GM11168 (cell line): ENCODE measurements around the gene TBPL2.
"Not testable (repeated sequence)": the region's sequence is repeated elsewhere in the genome, so short reads cannot be mapped to it uniquely, and the experiment has no call there.

ENCODE experiments used
- in situ Hi-C: fragments of 300-500 bp; cut with MboI; formaldehyde crosslinking; loops from one replicate; pipeline ENCODE4 v1.12.0; 2022; ENCODE audit warnings: low sequenced_read_pairs; ENCODE audit not compliant: unreplicated experiment

TBPL2 gene

DNA sequence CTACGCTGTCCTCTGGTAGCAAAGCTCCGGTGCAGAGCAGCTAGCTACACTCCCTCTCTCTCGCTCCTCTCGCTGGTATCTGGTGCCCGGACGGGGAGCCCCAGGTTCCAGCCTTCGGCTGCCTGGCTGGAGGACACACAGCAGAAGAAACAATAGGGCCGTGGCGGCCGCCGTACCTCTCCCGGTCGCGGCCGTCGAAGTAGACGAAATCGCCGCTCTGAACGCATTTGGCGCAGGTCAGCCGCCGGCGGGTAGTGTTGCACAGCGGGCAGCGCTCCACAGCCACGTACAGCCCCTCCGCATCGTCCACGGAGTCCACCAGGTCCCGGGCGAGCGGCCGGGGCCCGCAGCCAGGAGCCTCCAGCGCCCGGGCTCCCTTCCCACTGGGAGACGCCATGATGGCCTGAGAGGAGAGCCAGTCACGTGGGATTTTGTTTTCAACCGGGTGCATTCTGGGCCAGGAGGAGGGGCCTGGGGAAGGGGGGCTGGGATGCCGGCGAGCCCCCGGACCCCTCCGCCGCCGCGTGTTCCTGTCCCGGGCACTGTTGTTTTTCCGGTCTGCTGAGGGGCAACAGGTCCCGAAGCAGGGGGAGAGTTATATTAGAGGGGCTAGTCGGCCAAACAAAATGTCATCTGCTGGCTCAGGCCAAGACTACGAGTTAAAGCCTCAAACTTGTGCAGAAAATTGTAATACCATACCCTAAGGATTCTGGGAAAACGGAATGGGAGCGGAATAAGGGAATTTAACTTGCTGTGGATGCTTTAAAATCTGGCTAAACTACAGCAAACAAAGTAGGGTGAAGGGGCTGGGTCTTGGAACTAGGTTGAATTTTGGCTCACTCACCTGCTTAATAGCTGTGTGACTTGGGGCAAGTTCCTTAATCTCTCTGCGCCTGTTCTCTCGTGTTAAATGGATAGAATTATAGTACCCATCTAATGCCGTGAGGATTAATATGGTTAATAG lies 28.7 kb downstream of the TBPL2 start, which contains the start of gene ATG14:
ATG14 (minus strand) TSS at position 405 of the 964 bp plus-strand sequence; CDS start at position 397, 8 bp downstream.
- in situ Hi-C loops, result no loop called here

DNA sequence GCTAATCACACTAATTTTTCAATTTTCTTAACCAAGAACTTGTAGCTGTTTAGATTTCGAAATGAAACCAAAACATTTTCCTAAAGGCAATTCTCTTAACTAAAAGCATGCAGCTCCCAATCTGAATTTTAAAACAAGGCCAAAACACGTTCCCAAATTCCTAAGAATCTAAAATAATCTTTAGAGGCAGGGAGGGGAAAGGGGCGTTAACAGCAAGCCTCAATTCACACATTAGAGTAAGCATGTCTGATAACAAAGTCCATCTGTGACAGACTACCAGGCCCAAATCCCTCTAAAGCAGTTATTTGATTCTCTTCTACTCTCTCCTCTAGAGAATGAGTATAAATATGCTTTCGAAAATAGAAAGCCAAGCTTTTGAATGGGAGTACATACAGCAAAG lies 29.5 kb downstream of the TBPL2 start:
- in situ Hi-C loops, result no loop called here

- in situ Hi-C loops, result no loop called here
Measured at GRCh38 chr14:55404173-55404854, 36.1 kb downstream of the TBPL2 start.

- in situ Hi-C loops, result no loop called here
Measured at GRCh38 chr14:55401751-55402150, 38.7 kb downstream of the TBPL2 start.

- in situ Hi-C loops, result no loop called here
Measured at GRCh38 chr14:55399852-55400251, 40.6 kb downstream of the TBPL2 start.

DNA sequence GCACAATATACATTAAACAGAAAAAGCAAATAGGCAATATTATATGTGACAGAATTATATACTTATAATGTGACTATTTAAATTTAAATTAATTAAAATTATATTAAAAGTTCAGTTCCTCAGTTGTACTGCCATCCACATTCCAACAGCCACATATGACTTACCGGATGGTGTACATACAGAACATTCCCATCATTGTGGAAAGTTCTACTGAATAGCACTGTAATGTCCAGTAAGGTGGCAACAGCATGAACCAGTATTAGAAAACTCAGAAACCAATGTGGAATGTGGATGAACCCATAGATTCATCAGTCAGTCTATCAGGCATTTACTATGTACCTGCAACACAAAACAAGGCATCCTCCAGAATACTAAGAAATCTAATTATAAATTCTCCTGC lies 41.2 kb downstream of the TBPL2 start:
- in situ Hi-C loops, result no loop called here

- in situ Hi-C loops, result no loop called here
Measured at GRCh38 chr14:55398679-55399078, 41.7 kb downstream of the TBPL2 start.

GRCh38 chr14:55389330-55389729 lies 51.1 kb downstream of the TBPL2 start:
- in situ Hi-C loops, result no loop called here

DNA sequence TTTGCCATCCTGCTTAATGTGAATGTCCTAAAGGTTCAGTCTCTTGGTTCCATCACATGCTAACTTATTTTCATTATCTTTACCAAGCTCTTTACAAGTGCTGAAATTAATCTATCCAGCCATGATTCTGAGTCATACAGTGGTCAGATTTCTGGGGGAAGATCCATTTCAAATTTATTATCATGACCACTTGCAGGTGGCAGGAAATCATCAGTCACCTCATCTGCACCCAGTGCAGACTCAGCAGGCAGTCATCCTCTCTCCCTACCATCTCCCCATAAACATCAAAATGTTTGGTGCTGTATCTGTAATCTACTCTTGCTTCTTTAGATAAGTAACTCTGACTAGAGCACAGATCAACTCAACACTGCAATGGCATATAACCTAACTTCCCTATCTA lies 52.3 kb downstream of the TBPL2 start:
- in situ Hi-C loops, result no loop called here

DNA sequence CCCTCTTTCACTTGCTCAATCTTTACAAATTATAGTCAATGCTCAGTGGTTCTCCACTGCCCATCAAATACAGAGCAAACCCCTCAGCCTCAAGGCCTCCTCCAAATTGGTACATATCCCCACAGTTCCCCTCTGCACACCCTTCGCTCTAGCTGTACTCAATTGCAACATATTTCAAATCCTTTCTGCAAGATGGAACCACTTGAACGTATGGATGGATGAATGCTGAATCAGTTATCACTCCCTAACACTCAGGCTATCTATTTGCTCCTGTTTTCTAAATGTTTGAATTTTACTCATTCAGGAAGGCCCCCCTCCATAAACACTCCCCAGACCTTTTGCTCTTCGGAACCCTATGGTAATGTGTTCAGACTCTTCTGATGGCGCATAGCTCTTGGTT lies 53.3 kb downstream of the TBPL2 start:
- in situ Hi-C loops, result no loop called here

GRCh38 chr14:55386037-55386808 lies 54.2 kb downstream of the TBPL2 start:
- in situ Hi-C loops, result no loop called here

- in situ Hi-C loops, result no loop called here
Measured at GRCh38 chr14:55384536-55384935, 55.9 kb downstream of the TBPL2 start.

DNA sequence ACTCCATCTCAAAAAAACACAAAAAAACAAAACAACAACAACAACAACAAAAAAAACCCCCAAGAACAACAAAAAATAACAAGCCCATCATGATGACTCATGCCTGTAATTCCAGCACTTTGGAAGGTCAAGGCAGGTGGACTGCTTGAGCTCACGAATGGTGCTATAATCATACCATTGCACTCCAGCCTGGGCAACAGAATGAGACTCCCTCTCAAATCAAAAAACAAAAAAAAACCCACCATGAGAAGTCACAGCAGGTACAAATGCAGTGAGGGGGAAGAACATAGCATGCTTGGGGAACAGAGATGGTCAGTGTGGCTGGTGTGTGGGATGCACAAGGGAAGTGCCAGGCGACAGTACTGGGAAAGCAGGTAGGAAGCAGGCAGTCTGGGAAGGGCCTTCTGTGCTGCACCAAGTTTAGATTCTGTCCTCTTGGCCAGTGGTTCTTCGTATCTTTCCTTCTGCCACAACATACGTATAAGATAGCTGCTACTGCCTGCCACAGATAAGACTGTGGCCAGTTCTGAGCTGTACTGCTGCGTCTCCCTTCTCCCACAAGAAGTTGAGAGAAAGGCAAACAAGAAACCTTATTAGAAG lies 56.8 kb downstream of the TBPL2 start:
- in situ Hi-C loops, result no loop called here

DNA sequence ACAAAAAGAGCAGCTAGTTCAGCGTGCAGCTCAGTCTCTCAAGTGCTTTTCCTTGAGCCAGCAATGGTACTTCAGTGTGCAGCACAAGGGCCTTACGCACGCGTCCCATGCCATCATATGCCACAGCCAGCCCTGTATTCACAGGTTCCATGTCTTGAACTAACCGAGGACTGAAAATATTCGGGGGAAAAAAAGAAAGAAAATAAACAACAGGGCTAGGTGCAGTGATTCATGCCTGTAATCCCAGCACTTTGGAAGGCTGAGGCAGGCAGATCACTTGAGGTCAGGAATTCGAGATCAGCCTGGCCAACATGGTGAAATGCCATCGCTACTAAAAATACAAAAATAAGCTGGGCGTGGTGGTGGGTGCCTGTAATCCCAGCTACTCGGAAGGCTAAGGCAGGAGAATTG lies 57.4 kb downstream of the TBPL2 start:
- in situ Hi-C loops, result not testable (repeated sequence)

DNA sequence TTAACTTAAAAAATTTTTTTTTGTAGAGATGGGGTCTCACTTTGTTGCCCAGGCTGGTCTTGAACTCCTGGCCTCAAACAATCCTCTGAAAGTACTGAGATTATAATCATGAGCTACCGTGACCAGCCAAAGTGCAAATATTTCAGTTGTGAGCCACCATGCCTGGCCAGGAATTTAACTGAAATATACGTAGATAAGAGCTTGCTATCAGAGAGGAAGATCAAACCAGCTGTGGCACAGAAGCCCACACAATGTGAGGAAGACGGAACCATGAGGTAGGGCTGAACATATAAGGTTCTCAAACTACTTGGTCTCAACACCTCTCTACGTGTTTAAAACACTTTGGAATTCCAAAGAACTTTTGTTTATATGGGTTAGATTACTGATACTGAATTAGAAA lies 57.9 kb downstream of the TBPL2 start:
- in situ Hi-C loops, result no loop called here

GRCh38 chr14:55381561-55381960 lies 58.9 kb downstream of the TBPL2 start:
- in situ Hi-C loops, result no loop called here

DNA sequence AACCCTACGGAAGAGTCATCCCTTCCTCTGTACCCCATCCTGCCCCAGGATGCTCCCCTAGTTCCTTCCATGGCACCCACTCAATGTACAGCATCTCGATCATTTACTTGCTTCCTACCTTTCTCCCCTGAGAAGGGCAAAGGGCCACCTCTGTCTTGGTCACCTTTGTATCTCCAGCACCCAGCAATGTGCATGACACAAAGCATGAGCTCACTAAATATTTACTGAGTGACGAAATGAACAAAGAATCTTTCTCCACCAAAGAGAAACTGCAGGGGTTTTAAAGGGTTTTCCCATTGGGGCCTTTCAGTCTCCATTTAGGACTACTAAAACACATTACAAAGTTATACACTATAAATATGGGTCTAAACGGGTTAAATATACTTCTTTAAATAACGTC lies 59.4 kb downstream of the TBPL2 start:
- in situ Hi-C loops, result no loop called here

- in situ Hi-C loops, result no loop called here
Measured at GRCh38 chr14:55377236-55377635, 63.2 kb downstream of the TBPL2 start.

DNA sequence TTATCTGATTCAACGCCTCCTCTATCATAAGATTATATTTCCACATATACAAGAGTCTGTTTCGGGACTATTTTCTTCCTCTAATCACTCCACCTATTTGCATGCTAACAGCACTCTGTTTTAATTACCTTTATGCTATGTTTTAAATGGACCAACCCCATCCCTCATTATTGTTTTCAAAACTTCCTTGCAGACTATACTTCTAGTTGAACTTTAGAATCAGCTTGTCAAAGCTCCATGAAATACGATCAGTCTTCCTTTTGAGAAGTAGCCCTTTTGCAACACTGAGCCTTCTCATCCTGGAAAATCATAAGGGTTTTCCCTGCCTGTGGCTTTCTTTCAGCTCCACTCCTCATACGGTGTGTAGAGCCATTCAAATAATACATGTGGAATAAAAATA lies 65.6 kb downstream of the TBPL2 start:
- in situ Hi-C loops, result no loop called here
